Activated CD4-positive, alpha-beta T cell treated with anti-CD3 and anti-CD28 coated beads for 24 hours (primary cell): ENCODE measurements around the gene XPR1.

Experiments used
- DNase-seq, 2 donors: peaks; one replicate each; pipeline ENCODE4 v3.0.0-alpha.2; 2020; ENCODE audit warnings: low read depth in 2 of 2

The XPR1 gene

GRCh38 chr1:180892272-180892671 lies 260.4 kb downstream of the XPR1 start:
- no peak for DNase-seq

GRCh38 chr1:180892675-180893074 lies 260.9 kb downstream of the XPR1 start:
- no peak for DNase-seq

GRCh38 chr1:180893614-180894013 lies 261.8 kb downstream of the XPR1 start:
- no peak for DNase-seq

- DNase-seq = no peak
These were observed 264.3 kb downstream of the XPR1 start for GRCh38 chr1:180896161-180896560.

- DNase-seq = no peak
These were observed 266.8 kb downstream of the XPR1 start for GRCh38 chr1:180898441-180899219.

- no peak for DNase-seq
These were observed 267.4 kb downstream of the XPR1 start for GRCh38 chr1:180899262-180899661.

- no peak for DNase-seq
These were observed 269.5 kb downstream of the XPR1 start for GRCh38 chr1:180901076-180901990.

GRCh38 chr1:180902541-180902940 lies 270.7 kb downstream of the XPR1 start:
- no peak for DNase-seq

- no peak for DNase-seq
These were observed 274.1 kb downstream of the XPR1 start for GRCh38 chr1:180905927-180906326.

- no peak for DNase-seq
These were observed 274.7 kb downstream of the XPR1 start for GRCh38 chr1:180906511-180906910.

- no peak for DNase-seq
These were observed 275.7 kb downstream of the XPR1 start for GRCh38 chr1:180907313-180908055.

- no peak for DNase-seq
These were observed 276.4 kb downstream of the XPR1 start for GRCh38 chr1:180908074-180908765.

- no peak for DNase-seq
These were observed 277.2 kb downstream of the XPR1 start for GRCh38 chr1:180909005-180909414.

GRCh38 chr1:180909462-180909976 lies 277.7 kb downstream of the XPR1 start:
- no peak for DNase-seq

GRCh38 chr1:180911640-180912191 lies 279.9 kb downstream of the XPR1 start:
- DNase-seq = no peak

GRCh38 chr1:180912211-180912800 lies 280.5 kb downstream of the XPR1 start:
- DNase-seq = no peak

- DNase-seq = no peak
These were observed 281.2 kb downstream of the XPR1 start, which contains the start of gene KIAA1614 for GRCh38 chr1:180912801-180913565. Gene KIAA1614, plus strand, starts transcription at chr1:180912897. Its CDS starts 347 bp downstream, at chr1:180913244.

- DNase-seq = no peak
These were observed 283.7 kb downstream of the XPR1 start for GRCh38 chr1:180915426-180915965.

GRCh38 chr1:180916012-180916770 lies 284.4 kb downstream of the XPR1 start:
- no peak for DNase-seq
